HEK293T (cell line): ENCODE measurements around the gene FTL.

Experiments
- CTCF ChIA-PET: fragments of 350-600 bp; formaldehyde crosslinking; extraction: SDS; loops from one replicate; lab custom pipeline; 2021; ENCODE audit warnings: antibody characterized with exemption, inconsistent platforms; lab: Yijun Ruan, JAX
- POLR2A ChIA-PET: fragments of 350-600 bp; formaldehyde crosslinking; extraction: SDS; loops from one replicate; lab custom pipeline; 2020; ENCODE audit warnings: antibody characterized with exemption, inconsistent platforms; lab: Yijun Ruan, JAX
- DNase-seq: peaks from one replicate; pipeline ENCODE4 v3.0.0; 2012; ENCODE audit warnings: mixed read lengths; ENCODE audit errors: extremely low spot score
- ARNT ChIP-seq: fragments of 450-650 bp; IDR thresholded peaks from 2 replicates; pipeline ENCODE4 v1.6.1; 2017; ENCODE audit warnings: mild to moderate bottlenecking
- BHLHE40 ChIP-seq: fragments of 450-650 bp; IDR thresholded peaks from 2 replicates; pipeline ENCODE4 v1.6.1; 2016; ENCODE audit warnings: mild to moderate bottlenecking, moderate library complexity, borderline replicate concordance
- CTBP1 ChIP-seq: fragments of 450-650 bp; IDR thresholded peaks from 2 replicates; pipeline ENCODE4 v1.6.1; 2016; ENCODE audit warnings: borderline replicate concordance
- ELF4 ChIP-seq: fragments of 450-650 bp; IDR thresholded peaks from 2 replicates; pipeline ENCODE4 v1.6.1; 2017; ENCODE audit warnings: antibody characterized with exemption
- FOXA1 ChIP-seq: fragments of 450-650 bp; IDR thresholded peaks from 2 replicates; pipeline ENCODE4 v1.6.1; 2016; ENCODE audit warnings: mild to moderate bottlenecking
- FOXK2 ChIP-seq: fragments of 450-650 bp; IDR thresholded peaks from 2 replicates; pipeline ENCODE4 v1.6.1; 2016; ENCODE audit warnings: mild to moderate bottlenecking
- FOXM1 ChIP-seq: fragments of 450-650 bp; IDR thresholded peaks from 2 replicates; pipeline ENCODE4 v1.6.1; 2017; ENCODE audit warnings: mild to moderate bottlenecking, borderline replicate concordance
- HDGF ChIP-seq: fragments of 450-650 bp; IDR thresholded peaks from 2 replicates; pipeline ENCODE4 v1.6.1; 2017; ENCODE audit warnings: antibody characterized with exemption, borderline replicate concordance
- L3MBTL2 ChIP-seq: fragments of 450-650 bp; conservative IDR thresholded peaks from 2 replicates; pipeline ENCODE4 v1.6.1; 2016; ENCODE audit warnings: mild to moderate bottlenecking
- LEF1 ChIP-seq: fragments of 450-650 bp; IDR thresholded peaks from 2 replicates; pipeline ENCODE4 v1.6.1; 2017; ENCODE audit warnings: mild to moderate bottlenecking, borderline replicate concordance
- NFRKB ChIP-seq: fragments of 450-650 bp; IDR thresholded peaks from 2 replicates; pipeline ENCODE4 v1.6.1; 2016; ENCODE audit warnings: mild to moderate bottlenecking, moderate library complexity
- PKNOX1 ChIP-seq: fragments of 450-650 bp; IDR thresholded peaks from 2 replicates; pipeline ENCODE4 v1.6.1; 2016
- SP1 ChIP-seq: fragments of 450-650 bp; IDR thresholded peaks from 2 replicates; pipeline ENCODE4 v1.6.1; 2017
- SUZ12 ChIP-seq: fragments of 450-650 bp; IDR thresholded peaks from 2 replicates; pipeline ENCODE4 v1.6.1; 2016; ENCODE audit warnings: mild to moderate bottlenecking
- TARDBP ChIP-seq: fragments of 450-650 bp; IDR thresholded peaks from 2 replicates; pipeline ENCODE4 v1.6.1; 2016
- ZNF384 ChIP-seq: fragments of 450-650 bp; IDR thresholded peaks from 2 replicates; pipeline ENCODE4 v1.6.1; 2016

The FTL gene

GRCh38 chr19:49009828-49010227 lies 44.7 kb downstream of the FTL start:
- ChIA-PET POLR2A (no interaction called here), CTCF (interaction anchor here (3.6 kb wide), 1 partner anchor 10 kb away, joined by 16 read pairs; no protein-coding TSS in a partner anchor)
- TF ChIP-seq FOXA1: no peak
- TF ChIP-seq BHLHE40: no peak
- TF ChIP-seq ELF4: no peak
- no peak for TF ChIP-seq SUZ12
- no peak for TF ChIP-seq FOXM1
- no peak for TF ChIP-seq HDGF
- no peak for TF ChIP-seq PKNOX1
- TF ChIP-seq TARDBP: no peak
- no peak for TF ChIP-seq NFRKB
- TF ChIP-seq CTBP1: no peak
- no peak for TF ChIP-seq L3MBTL2
- no peak for TF ChIP-seq ZNF384
- TF ChIP-seq LEF1: no peak
- no peak for TF ChIP-seq SP1
- TF ChIP-seq ARNT: no peak
- no peak for TF ChIP-seq FOXK2
- no peak for DNase-seq

- DNase-seq: no peak
These were observed 45.3 kb downstream of the FTL start for GRCh38 chr19:49010453-49010852.

GRCh38 chr19:49011194-49011593 lies 46.1 kb downstream of the FTL start:
- ChIA-PET CTCF (no interaction called here), POLR2A (no interaction called here)
- no peak for TF ChIP-seq PKNOX1
- TF ChIP-seq SP1: no peak
- TF ChIP-seq FOXA1: no peak
- no peak for DNase-seq

More at GRCh38 chr19:49010453-49010852, 45.3 kb downstream of the FTL start:
- ChIA-PET CTCF (interaction anchor here (3.6 kb wide), 1 partner anchor 11 kb away, joined by 16 read pairs; no protein-coding TSS in a partner anchor), POLR2A (no interaction called here)
- TF ChIP-seq SP1: no peak
- TF ChIP-seq BHLHE40: no peak
- no peak for TF ChIP-seq SUZ12
- TF ChIP-seq TARDBP: no peak
- TF ChIP-seq ZNF384: no peak
- no peak for TF ChIP-seq CTBP1
- TF ChIP-seq NFRKB: no peak
- no peak for TF ChIP-seq FOXA1

GRCh38 chr19:49014123-49014869 lies 49.2 kb downstream of the FTL start:
- ChIA-PET CTCF (interaction anchor here (1.5 kb wide), 1 partner anchor 14 kb away, joined by 7 read pairs; no protein-coding TSS in a partner anchor), POLR2A (no interaction called here)
- DNase-seq: no peak
- TF ChIP-seq ELF4: no peak
- TF ChIP-seq ARNT: no peak
- no peak for TF ChIP-seq ZNF384
- no peak for TF ChIP-seq TARDBP
- TF ChIP-seq SP1: no peak
- TF ChIP-seq FOXM1: no peak
- TF ChIP-seq PKNOX1: no peak
- TF ChIP-seq BHLHE40: no peak
- no peak for TF ChIP-seq FOXK2
- no peak for TF ChIP-seq LEF1
- no peak for TF ChIP-seq L3MBTL2
- no peak for TF ChIP-seq FOXA1
- no peak for TF ChIP-seq NFRKB
- no peak for TF ChIP-seq SUZ12
- no peak for TF ChIP-seq CTBP1
- TF ChIP-seq HDGF: no peak

- POLR2A ChIA-PET: no interaction called here
- CTCF ChIA-PET: no interaction called here
- no peak for DNase-seq
- no peak for TF ChIP-seq LEF1
- TF ChIP-seq SP1: no peak
- no peak for TF ChIP-seq HDGF
- no peak for TF ChIP-seq FOXA1
- no peak for TF ChIP-seq NFRKB
- TF ChIP-seq L3MBTL2: no peak
These were observed 49.8 kb downstream of the FTL start for GRCh38 chr19:49014870-49015255.

GRCh38 chr19:49016067-49016839 lies 51.1 kb downstream of the FTL start:
- DNase-seq: no peak
- TF ChIP-seq ELF4 (no peak), BHLHE40 (no peak), ARNT (no peak), NFRKB (no peak), CTBP1 (no peak), HDGF (no peak), FOXA1 (no peak)
- ChIA-PET CTCF (interaction anchor here (0.6 kb wide), 1 partner anchor 57 kb away, joined by 3 read pairs; the partner anchor contains the start of gene KCNA7), POLR2A (no interaction called here)
